Left renal cortex interstitium (tissue), 4 donors: ENCODE measurements around the gene ZNF358. TPM values are rescaled to one million over a fixed set of nuclear protein-coding genes. Genes with fewer than 3 reads are reported as not detected.

Experiments
- DNase-seq, 4 donors: peaks; one replicate each; pipeline ENCODE4 v3.0.0-alpha.2; 2013; ENCODE audit warnings: low read depth in 4 of 4, low spot score in 2 of 4, missing footprints in 1 of 4
- polyA plus RNA-seq, 4 donors: library from polyadenylated mRNA; unstranded; fragments of 120-200 nt; gene quantifications; one replicate each; pipeline ENCODE4 v1.2.1, GENCODE V29; 2013; ENCODE audit not compliant: insufficient read length in 4 of 4

The ZNF358 gene
- polyA plus RNA-seq, 4 donors = 33.2 to 76.0 (median 60.3) TPM

DNA sequence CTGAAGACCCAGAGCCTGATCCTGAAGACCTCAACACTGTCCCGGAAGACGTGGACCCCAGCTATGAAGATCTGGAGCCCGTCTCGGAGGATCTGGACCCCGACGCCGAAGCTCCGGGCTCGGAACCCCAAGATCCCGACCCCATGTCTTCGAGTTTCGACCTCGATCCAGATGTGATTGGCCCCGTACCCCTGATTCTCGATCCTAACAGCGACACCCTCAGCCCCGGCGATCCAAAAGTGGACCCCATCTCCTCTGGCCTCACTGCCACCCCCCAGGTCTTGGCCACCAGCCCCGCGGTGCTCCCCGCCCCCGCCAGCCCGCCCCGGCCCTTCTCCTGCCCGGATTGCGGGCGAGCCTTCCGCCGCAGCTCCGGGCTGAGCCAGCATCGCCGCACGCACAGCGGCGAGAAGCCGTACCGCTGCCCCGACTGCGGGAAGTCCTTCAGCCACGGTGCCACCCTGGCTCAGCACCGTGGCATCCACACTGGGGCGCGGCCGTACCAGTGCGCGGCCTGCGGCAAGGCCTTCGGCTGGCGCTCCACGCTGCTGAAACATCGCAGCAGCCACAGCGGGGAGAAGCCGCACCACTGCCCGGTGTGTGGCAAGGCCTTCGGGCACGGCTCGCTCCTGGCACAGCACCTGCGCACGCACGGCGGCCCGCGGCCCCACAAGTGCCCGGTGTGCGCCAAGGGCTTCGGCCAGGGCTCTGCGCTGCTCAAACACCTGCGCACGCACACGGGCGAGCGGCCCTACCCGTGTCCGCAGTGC is 3.6 kb downstream of the ZNF358 start:
- DNase-seq = no peak

DNA sequence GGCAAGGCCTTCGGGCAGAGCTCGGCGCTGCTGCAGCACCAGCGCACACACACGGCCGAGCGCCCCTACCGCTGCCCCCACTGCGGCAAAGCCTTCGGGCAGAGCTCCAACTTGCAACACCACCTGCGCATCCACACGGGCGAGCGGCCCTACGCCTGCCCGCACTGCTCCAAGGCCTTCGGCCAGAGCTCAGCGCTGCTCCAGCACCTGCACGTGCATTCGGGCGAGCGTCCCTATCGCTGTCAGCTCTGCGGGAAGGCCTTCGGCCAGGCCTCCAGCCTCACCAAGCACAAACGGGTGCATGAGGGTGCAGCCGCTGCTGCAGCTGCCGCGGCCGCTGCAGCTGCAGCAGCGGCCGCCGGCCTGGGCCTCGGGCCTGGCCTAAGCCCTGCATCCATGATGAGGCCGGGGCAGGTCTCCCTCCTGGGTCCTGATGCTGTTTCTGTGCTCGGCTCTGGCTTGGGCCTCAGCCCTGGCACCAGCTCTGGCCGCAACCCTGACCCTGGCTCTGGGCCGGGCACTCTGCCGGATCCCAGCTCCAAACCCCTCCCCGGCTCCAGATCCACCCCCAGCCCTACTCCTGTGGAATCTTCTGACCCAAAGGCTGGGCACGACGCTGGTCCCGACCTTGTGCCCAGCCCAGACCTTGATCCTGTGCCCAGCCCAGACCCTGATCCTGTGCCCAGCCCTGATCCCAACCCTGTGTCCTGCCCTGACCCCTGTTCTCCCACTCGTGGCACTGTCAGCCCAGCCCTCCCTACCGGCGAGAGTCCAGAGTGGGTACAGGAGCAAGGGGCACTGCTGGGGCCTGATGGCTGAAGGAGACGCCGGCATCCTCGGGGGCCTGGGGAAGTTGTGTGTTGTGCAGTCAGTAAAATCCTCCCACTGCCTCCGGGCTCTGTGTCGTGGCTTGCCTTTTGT is 4.5 kb downstream of the ZNF358 start:
- DNase-seq = no peak

DNA sequence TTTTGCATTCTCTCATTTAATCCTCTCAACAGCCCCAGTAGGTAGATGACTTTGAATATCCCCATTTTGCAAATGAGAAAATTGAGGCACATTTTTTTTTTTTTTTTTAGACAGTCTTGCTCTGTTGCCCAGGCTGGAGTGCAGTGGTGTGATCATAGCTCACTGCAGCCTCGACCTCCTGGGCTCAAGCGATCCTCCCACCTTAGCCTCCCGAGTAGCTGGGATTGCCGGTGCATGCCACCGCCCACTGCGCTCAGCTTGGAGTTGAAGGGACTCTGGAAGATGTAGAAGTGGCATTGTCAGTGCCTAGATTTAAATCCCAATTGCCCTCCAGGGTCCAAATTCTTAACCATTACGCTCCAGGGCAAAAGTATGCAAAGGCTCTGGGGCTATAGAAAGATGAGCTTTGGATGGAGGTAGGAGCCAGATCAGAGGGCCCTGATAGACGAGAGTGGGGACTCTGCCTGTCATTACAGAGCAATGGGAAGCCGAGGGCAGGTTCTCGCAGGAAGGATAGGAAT is 5.7 kb downstream of the ZNF358 start:
- no peak for DNase-seq

DNA sequence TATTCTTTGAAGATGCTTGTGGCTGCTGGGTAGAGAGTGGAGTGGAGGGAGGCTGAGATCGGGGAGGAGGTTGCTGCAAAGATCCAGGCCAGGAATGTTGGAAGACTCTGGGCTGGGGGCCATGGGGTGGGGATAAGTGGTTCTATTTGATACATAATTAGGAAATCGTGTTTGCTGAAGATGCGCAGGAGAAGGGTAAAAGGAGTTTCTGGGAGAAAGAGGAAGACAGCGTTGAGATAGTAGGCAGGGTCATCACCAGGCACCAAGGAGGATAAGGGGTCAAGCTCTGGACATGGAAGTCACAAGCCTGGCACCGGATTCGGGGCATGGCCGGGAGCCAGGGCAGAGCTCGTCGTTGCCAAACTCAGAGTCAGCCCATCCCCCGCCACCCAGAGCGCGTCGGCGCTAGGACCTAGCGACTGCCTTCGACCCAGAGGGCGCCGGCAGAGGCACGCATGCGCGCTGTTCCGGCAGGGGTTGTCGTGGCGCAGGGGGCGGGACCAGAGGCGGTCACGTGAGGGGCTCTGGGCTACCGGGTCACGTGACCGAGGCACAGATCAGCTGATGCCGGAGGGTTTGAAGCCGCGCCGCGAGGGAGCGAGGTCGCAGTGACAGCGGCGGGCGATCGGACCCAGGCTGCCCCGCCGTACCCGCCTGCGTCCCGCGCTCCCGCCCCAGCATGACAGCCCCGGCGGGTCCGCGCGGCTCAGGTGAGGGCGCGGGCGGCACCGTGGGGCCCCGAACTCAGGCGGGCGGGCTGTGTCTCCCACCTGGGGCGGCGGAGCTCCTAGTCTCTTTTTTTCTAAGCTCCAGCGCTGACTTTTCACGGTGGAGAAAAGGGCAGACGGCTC is 6.4 kb downstream of the ZNF358 start, which contains the start of gene MCOLN1:
MCOLN1 (plus strand) TSS at position 553 of the 851 bp plus-strand sequence; CDS start at position 680, 127 bp downstream.
- DNase-seq = peak in 3 of 4 donors; percentile 91 to 96 (median 94)

DNA sequence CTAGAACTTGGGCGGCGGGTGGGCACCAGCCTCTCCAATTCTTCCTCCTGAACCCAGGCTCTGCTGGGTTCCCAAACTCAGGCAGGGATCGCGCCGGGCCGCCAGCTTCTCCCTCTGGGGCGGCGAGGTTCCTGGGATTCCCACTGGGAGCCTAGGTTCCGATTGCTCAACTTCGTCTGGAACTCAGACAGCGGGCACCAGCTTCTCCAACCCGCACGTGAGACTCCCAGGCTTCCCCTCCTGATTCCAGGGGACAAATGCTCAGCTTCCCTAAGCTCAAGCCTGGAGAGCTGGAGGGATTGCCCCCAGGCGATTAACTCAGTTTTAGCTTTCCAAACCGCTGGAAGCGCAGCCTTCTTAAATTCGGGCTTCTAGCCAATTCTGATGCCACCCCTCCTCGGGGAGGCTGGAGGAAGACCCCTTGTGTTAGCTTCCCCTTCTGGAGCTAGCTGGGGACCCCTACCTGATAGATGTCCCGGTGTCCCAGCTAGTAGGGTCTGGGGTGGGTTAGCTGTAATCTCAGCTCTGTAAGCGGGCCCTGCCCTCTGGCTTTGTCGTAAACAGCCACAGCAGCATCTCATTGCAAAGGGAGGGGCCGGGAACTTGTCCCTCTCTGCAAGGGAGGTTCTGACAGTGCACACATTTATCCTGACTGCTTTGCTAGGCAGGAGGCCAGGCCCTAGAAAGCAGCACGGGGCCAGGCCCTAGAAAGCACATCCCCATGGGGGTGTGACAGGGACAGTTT is 7.2 kb downstream of the ZNF358 start:
- no peak for DNase-seq

DNA sequence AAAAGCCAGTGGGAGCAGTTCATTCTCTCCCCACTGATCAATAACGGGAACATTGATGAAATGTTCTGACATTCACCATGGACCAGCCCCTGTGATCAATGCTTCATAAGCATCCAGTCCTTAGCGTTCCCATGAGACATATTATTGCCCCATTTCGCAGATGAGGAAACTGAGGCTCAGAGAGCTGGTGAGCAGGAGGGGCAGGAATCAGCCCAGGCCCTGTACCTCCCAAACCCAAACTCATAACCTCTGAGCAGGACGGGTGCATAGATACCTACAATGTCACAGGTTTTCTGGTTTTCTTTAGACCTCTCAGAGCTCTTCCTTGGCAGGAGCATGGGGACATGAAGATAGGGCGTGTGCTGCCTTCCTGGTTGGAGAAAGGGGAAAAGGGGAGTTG is 8.6 kb downstream of the ZNF358 start:
- no peak for DNase-seq

DNA sequence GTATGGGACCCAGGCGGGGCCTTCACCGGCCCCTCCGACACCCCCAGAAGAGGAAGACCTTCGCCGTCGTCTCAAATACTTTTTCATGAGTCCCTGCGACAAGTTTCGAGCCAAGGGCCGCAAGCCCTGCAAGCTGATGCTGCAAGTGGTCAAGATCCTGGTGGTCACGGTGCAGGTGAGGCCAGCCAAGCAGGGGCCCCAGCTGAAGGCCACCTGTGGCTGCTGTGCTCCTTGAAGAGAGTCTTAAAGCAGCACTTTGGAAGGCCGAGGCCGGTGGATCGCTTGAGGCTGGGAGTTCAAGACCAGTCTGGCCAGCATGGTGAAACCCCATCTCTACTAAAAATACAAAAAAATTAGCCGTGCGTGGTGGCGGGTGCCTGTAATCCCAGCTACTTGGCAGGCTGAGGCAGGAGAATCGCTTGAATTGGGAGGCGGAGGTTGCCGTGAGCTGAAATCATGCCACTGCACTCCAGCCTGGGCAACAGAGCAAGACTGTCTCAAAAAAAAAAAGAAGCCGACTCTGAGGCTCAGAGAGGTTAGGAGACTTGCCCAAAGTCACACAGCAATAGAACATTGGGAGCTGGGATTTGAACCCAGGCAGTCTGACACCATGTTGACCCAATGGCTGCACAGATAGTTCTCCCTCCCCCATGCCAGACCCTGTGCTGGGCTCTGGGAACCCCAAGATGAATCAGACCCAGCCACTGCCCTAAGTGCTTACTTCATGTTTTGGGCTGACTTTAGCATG is 9.3 kb downstream of the ZNF358 start:
- no peak for DNase-seq

DNA sequence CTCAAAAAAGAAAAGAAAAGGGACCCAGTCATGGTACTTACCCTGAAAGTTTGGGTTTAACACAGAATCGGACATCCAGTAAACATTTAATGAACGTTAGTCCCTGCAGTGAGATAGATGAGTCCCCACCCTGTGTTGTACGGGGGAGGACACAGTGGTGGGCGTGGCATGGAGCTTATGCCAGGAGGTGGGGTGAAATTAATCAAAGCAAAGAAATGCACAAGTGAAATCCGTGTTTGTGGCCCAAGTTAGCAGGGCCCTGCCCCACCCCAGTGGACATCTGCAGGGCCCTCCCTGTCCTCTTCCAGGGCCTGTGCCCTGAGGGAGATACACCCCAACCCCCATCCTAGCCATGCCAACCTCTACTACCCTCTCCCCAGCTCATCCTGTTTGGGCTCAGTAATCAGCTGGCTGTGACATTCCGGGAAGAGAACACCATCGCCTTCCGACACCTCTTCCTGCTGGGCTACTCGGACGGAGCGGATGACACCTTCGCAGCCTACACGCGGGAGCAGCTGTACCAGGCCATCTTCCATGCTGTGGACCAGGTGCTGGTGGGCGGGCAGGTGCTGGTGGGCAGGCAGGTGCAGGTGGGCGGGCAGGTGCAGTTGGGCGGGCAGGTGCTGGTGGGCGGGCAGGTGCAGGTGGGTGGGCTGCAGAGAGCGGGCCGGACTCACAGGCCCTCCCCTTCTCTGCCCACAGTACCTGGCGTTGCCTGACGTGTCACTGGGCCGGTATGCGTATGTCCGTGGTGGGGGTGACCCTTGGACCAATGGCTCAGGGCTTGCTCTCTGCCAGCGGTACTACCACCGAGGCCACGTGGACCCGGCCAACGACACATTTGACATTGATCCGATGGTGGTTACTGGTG is 10.4 kb downstream of the ZNF358 start:
- no peak for DNase-seq

DNA sequence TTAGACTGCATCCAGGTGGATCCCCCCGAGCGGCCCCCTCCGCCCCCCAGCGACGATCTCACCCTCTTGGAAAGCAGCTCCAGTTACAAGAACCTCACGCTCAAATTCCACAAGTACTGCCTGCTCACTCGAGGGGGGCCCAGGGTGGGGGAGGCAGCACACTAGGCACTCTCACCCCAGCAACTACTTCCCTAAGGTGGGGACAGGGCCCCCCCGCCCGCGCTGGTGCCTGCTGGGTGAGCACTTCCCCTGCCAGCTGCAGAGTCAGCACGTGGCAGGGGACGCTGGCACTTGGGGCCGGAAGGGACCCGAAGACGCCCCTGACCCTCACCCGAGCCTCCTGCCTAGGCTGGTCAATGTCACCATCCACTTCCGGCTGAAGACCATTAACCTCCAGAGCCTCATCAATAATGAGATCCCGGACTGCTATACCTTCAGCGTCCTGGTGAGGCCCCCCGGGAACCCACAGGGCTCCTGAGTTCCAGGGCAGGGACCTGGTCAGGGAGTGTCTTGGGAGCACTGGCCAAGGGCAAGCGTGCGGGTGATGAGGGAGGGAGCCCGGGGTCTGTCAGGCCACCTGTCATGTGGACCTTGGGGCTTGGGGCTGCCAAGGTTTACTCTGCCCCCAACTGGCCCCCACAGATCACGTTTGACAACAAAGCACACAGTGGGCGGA is 11.8 kb downstream of the ZNF358 start:
- no peak for DNase-seq

DNA sequence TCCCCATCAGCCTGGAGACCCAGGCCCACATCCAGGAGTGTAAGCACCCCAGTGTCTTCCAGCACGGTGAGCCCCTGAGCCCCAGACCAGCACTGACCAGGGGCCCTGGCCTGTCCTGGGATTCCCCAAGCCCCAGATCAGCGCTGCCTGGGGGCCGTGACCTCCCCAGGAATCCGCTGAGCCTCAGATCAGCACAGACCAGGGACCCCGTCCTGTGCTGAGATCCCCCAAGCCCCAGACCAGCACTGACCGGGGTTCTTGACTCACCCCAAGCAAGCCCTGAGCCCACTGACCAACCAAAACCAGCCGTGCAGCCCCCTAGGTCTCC is 12.3 kb downstream of the ZNF358 start:
- no peak for DNase-seq

DNA sequence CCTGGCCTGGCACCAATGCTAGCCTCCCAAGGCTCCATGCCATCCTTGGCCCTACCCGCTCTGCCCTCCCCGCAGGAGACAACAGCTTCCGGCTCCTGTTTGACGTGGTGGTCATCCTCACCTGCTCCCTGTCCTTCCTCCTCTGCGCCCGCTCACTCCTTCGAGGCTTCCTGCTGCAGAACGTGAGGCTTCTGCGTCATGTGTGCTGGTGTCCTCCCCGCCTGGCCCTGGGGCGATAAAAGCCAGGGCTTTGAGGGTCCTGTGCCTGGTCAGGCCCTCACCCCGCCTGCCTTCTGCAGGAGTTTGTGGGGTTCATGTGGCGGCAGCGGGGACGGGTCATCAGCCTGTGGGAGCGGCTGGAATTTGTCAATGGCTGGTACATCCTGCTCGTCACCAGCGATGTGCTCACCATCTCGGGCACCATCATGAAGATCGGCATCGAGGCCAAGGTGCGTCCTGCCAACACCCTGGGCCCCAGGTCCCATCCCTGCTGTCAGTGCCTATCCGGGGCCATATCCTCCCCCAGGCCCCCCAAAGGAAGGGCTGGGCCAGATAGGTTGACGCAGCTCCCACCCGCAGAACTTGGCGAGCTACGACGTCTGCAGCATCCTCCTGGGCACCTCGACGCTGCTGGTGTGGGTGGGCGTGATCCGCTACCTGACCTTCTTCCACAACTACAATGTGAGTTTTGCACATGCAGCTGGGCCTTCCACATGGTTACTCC is 12.8 kb downstream of the ZNF358 start:
- no peak for DNase-seq

DNA sequence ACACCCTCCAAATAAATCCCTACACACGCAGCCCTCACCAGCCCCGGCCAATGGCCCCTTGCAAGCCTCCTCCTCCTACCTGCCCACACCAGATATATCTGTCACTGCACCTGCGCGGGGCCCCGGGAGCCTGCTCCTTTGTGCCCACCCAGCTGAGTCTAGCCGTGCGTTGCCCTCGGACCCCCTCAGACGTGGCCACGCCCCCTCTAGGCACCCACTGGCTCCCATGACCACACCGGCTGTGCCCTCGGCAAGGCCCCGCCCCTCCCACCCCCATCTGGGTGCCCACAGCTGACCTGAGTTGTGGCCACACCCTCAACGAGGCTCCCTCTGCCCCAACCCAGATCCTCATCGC is 13.3 kb downstream of the ZNF358 start:
- no peak for DNase-seq

DNA sequence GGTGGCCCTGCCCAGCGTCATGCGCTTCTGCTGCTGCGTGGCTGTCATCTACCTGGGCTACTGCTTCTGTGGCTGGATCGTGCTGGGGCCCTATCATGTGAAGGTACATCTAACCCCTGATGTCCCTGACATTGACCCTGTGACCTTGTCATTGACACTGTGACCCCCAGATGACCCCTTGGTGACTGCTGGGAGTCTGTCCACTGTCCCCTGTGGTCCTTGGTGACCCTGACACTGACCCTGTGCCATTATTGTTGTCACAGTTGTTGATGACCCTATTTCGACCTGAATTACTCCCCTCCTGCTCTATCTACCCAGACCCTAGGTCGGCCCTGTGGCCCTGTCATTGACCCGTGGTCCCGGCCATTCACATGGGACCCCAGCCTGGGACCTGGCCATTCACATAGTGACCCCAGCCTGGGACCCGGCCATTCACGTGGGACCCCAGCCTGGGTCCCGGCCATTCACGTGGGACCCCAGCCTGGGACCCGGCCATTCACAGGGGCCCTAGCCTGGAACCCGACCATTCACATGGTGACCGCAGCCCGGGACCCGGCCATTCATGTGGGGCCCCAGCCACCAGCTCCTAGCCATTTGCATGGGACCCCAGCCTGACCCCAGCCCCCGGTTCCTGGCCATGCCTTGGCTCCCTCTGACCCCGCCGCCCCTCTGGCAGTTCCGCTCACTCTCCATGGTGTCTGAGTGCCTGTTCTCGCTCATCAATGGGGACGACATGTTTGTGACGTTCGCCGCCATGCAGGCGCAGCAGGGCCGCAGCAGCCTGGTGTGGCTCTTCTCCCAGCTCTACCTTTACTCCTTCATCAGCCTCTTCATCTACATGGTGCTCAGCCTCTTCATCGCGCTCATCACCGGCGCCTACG is 13.9 kb downstream of the ZNF358 start:
- no peak for DNase-seq

DNA sequence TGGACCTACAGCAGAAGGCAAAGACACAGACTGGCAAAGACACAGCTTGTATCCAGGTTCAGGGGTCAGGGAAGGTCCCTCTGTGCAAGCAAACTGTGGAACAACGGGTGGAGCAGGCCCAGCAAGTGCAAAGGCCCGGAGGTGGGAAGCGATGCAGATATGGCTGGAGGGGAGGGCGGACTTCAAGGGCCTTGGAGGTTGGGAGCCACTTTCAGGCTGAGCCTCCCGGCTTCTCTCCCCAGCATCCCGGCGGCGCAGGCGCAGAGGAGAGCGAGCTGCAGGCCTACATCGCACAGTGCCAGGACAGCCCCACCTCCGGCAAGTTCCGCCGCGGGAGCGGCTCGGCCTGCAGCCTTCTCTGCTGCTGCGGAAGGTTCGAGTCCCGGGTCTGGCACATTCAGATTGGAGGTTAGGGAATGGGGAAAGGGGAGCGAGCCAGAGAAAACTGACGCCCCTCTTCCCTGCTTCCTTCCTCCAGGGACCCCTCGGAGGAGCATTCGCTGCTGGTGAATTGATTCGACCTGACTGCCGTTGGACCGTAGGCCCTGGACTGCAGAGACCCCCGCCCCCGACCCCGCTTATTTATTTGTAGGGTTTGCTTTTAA is 17.5 kb downstream of the ZNF358 start:
- no peak for DNase-seq

DNA sequence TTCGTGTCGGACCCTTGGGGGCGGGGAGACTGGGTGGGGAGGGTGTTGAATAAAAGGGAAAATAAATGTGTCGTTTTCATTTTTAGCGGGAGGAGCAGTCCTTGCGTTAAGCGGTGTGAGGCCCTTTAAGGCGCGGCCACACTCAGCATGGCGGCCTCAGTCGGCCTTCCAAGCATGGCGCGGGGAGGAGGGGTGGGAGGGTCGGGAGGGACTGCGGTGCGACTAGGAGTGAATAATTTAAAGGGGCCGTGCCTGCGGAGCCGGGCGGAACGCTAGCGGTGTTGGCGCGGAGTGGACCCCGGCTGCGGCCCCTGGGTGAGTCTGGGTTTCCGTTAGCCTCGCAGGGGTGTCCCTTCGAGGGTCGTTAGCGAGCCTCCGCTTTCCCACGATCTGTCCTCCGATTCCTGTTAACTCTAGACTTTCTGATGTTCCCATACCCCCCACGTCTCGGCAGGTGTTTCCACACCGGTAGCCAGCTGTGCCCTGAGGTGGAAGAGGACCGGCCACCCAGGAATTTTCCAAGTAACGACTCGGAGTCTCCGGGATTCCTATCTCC is 18.1 kb downstream of the ZNF358 start:
- peak in 2 of 4 donors; percentile 78 to 88 for DNase-seq
